OCI-LY1 (cell line): ENCODE results near the gene IRX2.

Experiments
- H2AFZ ChIP-seq: fragments of 200-600 bp; sonication (generic), shearing (Covaris generic); 2 replicates; pipeline ENCODE4 v1.6.0; 2014; ENCODE audit warnings: antibody characterized with exemption, mild to moderate bottlenecking, low read length
- H3F3A ChIP-seq: fragments of 200-600 bp; sonication (generic), shearing (Covaris generic); 2 replicates; pipeline ENCODE4 v1.6.0; 2014; ENCODE audit warnings: mild to moderate bottlenecking, antibody characterized with exemption, low read length, moderate library complexity; ENCODE audit not compliant: insufficient read depth
- H3K27ac ChIP-seq: fragments of 200-600 bp; sonication (generic); 2 replicates; pipeline ENCODE4 v1.5.1; 2014; ENCODE audit warnings: low read length, mixed run types, mild to moderate bottlenecking, low read depth; ENCODE audit not compliant: poor library complexity, severe bottlenecking
- H3K27me3 ChIP-seq: fragments of 200-600 bp; sonication (generic); 2 replicates; pipeline ENCODE4 v1.6.0; 2014; ENCODE audit warnings: antibody characterized with exemption, mild to moderate bottlenecking, low read length, moderate library complexity; ENCODE audit not compliant: insufficient read depth
- H3K36me3 ChIP-seq: fragments of 200-600 bp; sonication (generic); 2 replicates; pipeline ENCODE4 v1.6.1; 2014; ENCODE audit warnings: mild to moderate bottlenecking, antibody characterized with exemption, low read length, moderate library complexity, mixed read lengths; ENCODE audit not compliant: insufficient read depth
- H3K4me1 ChIP-seq: fragments of 200-600 bp; sonication (generic); 2 replicates; pipeline ENCODE4 v1.5.1; 2014; ENCODE audit warnings: mild to moderate bottlenecking, low read length, moderate library complexity; ENCODE audit not compliant: insufficient read depth, severe bottlenecking
- H3K4me2 ChIP-seq: fragments of 200-600 bp; sonication (generic), shearing (Covaris generic); 2 replicates; pipeline ENCODE4 v1.6.1; 2014; ENCODE audit warnings: low read length
- H3K4me3 ChIP-seq: fragments of 200-600 bp; sonication (generic); 2 replicates; pipeline ENCODE4 v1.5.1; 2014; ENCODE audit warnings: low read length, low read depth, mild to moderate bottlenecking, mixed read lengths; ENCODE audit not compliant: poor library complexity, severe bottlenecking
- H3K79me2 ChIP-seq: fragments of 200-600 bp; shearing (Covaris generic); 2 replicates; pipeline ENCODE4 v1.6.1; 2016; ENCODE audit warnings: mixed run types, low read length, mixed read lengths; ENCODE audit not compliant: insufficient read depth
- H3K9ac ChIP-seq: fragments of 200-600 bp; sonication (generic), shearing (Covaris generic); 2 replicates; pipeline ENCODE4 v1.6.1; 2014; ENCODE audit warnings: mild to moderate bottlenecking, low read length, mixed read lengths
- H3K9me2 ChIP-seq: fragments of 200-600 bp; sonication (generic), shearing (Covaris generic); 2 replicates; pipeline ENCODE4 v1.6.1; 2014; ENCODE audit warnings: low read depth, mild to moderate bottlenecking, low read length, mixed read lengths
- H3K9me3 ChIP-seq: fragments of 200-600 bp; shearing (Covaris generic); 2 replicates; pipeline ENCODE4 v1.6.1; 2014; ENCODE audit warnings: low read length, mixed read lengths
- H4K20me1 ChIP-seq: fragments of 200-600 bp; sonication (generic), shearing (Covaris generic); 2 replicates; pipeline ENCODE4 v1.6.0; 2016; ENCODE audit warnings: mild to moderate bottlenecking, low read length; ENCODE audit not compliant: insufficient read depth
- EZH2 ChIP-seq: fragments of 200-600 bp; sonication (generic), shearing (Covaris generic); IDR thresholded peaks from 2 replicates; pipeline ENCODE4 v1.8.0; 2017; ENCODE audit warnings: borderline replicate concordance, mixed run types, mild to moderate bottlenecking, antibody characterized with exemption, low read length, moderate library complexity, mixed read lengths
- TF ChIP-seq, protein P1 (sequence below): fragments of 200-600 bp; sonication (generic), shearing (Covaris generic); IDR thresholded peaks from 2 replicates; pipeline ENCODE4 v1.5.1; 2017; ENCODE audit warnings: mild to moderate bottlenecking, antibody characterized with exemption, low read length, moderate library complexity, mixed read lengths

IRX2 gene

DNA sequence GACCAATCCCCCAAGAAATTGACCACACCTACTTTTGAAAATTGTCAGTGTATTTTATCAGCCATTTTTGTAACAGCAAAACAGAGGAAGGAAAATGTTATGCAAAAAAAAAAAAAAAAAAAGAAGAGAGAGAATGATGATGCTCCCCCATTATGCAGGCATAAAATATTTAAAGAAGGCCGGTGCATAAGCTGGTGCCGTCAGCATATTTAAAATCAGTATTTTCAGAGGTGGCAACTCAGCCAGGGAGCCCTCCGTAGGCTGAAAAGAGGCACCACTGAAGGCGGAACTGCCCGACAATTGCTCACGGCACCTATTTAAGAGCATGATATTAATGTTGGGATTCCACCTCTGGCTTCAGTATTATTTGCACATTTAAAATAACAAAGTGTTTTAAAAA lies 33.4 kb downstream of the IRX2 start:
- Histone ChIP-seq H3K4me1 (no peaks in the 10 kb centered on the region), H3F3A (no peaks in the 10 kb centered on the region), H3K9me2 (no peaks in the 10 kb centered on the region), H3K4me3 (no peak overlapping the region), H3K4me2 (no peak overlapping the region), H3K79me2 (no peaks in the 10 kb centered on the region), H3K27me3 (no peaks in the 10 kb centered on the region), H3K9me3 (no peaks in the 10 kb centered on the region), H2AFZ (no peak overlapping the region), H3K9ac (no peak overlapping the region), H4K20me1 (no peaks in the 10 kb centered on the region), H3K36me3 (no peaks in the 10 kb centered on the region), H3K27ac (no peak overlapping the region)
- TF ChIP-seq EZH2, result no peak
- TF ChIP-seq, protein P1, sequence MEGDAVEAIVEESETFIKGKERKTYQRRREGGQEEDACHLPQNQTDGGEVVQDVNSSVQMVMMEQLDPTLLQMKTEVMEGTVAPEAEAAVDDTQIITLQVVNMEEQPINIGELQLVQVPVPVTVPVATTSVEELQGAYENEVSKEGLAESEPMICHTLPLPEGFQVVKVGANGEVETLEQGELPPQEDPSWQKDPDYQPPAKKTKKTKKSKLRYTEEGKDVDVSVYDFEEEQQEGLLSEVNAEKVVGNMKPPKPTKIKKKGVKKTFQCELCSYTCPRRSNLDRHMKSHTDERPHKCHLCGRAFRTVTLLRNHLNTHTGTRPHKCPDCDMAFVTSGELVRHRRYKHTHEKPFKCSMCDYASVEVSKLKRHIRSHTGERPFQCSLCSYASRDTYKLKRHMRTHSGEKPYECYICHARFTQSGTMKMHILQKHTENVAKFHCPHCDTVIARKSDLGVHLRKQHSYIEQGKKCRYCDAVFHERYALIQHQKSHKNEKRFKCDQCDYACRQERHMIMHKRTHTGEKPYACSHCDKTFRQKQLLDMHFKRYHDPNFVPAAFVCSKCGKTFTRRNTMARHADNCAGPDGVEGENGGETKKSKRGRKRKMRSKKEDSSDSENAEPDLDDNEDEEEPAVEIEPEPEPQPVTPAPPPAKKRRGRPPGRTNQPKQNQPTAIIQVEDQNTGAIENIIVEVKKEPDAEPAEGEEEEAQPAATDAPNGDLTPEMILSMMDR, result no peak

DNA sequence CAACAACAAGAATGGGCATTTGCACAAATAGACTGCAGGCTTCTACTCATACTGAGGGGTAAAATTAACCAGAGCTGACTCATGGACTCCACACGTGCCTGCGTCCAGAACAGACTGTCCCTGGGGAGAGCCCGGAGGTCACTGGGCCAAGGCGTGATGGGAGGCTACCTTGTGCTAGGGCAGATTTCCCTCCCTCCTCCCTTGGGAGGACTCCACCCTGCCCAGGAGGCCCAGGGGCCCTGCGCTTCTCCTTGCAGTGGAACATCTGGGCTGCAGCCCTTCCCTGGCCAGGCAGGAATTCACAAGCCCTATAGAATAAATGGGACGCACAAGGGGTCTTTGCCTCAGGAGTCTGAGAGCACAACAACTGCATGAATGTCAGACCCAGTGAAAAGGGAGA lies 35.6 kb downstream of the IRX2 start:
- no peaks in the 10 kb centered on the region for H4K20me1 ChIP-seq
- no peak overlapping the region for H3K9ac ChIP-seq
- no peaks in the 10 kb centered on the region for H3K36me3 ChIP-seq
- no peaks in the 10 kb centered on the region for H3K9me3 ChIP-seq
- no peaks in the 10 kb centered on the region for H3K27me3 ChIP-seq
- no peak overlapping the region for H2AFZ ChIP-seq
- no peaks in the 10 kb centered on the region for H3F3A ChIP-seq
- H3K4me2 ChIP-seq, result no peak overlapping the region
- no peaks in the 10 kb centered on the region for H3K4me1 ChIP-seq
- H3K4me3 ChIP-seq, result no peak overlapping the region
- TF ChIP-seq, protein P1, result no peak
- no peak for TF ChIP-seq EZH2
- no peaks in the 10 kb centered on the region for H3K79me2 ChIP-seq
- H3K27ac ChIP-seq, result no peak overlapping the region
- no peaks in the 10 kb centered on the region for H3K9me2 ChIP-seq

DNA sequence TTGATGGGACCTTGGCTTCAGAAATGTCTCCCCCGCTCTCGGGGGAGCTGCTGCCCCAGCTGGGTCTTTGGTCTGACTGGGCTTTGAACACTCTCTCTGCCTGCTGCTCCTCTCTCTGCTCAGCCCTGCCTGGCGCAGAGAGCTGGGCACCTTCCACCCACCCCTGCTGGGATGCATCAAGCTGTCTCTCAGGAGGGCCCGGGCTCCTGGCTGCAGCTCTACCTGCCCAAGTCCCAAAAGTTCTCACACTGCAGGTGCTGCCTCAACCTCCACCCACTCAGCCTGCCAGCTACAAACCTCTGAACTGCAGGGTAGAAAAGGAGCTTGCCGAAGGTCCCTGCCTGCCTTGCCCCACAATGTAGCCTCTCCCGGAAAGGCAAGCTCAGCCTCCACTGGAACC lies 36.7 kb downstream of the IRX2 start:
- Histone ChIP-seq H3K9me2 (no peaks in the 10 kb centered on the region), H3K27ac (no peak overlapping the region), H3K4me3 (no peak overlapping the region), H3K9me3 (no peaks in the 10 kb centered on the region), H3K4me2 (no peak overlapping the region), H3K9ac (no peak overlapping the region), H3K36me3 (no peaks in the 10 kb centered on the region), H3F3A (no peaks in the 10 kb centered on the region), H3K79me2 (no peaks in the 10 kb centered on the region), H3K4me1 (no peaks in the 10 kb centered on the region), H3K27me3 (no peaks in the 10 kb centered on the region), H4K20me1 (no peaks in the 10 kb centered on the region), H2AFZ (no peak overlapping the region)
- TF ChIP-seq EZH2, result no peak

DNA sequence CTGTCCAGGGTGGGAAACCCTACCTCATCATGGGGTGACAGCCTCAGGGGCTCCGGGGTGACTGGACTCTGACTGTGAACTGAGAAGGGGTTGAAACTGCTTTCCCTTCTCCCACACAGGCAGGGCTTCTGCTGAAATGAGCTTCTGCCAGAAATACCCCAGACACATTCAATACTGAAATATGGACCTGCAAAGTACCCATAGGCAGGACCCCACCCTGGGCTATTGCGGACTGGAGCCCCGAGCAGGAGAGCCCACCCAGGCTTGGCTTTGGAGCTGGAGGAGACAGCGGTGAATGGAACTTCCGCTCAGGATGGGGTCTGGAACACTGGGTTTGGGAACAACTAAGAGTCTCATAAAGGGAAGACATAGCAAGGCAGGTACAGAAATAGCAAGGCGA lies 37.5 kb downstream of the IRX2 start:
- H3F3A ChIP-seq, result no peaks in the 10 kb centered on the region
- no peaks in the 10 kb centered on the region for H3K9me2 ChIP-seq
- no peak for TF ChIP-seq EZH2
- TF ChIP-seq, protein P1, result no peak
- H3K4me2 ChIP-seq, result no peak overlapping the region
- H3K27ac ChIP-seq, result no peak overlapping the region
- H3K9ac ChIP-seq, result no peak overlapping the region
- no peaks in the 10 kb centered on the region for H3K27me3 ChIP-seq
- no peak overlapping the region for H2AFZ ChIP-seq
- H4K20me1 ChIP-seq, result no peaks in the 10 kb centered on the region
- H3K9me3 ChIP-seq, result no peaks in the 10 kb centered on the region
- no peaks in the 10 kb centered on the region for H3K79me2 ChIP-seq
- H3K4me3 ChIP-seq, result no peak overlapping the region
- no peaks in the 10 kb centered on the region for H3K36me3 ChIP-seq
- H3K4me1 ChIP-seq, result no peaks in the 10 kb centered on the region
